DND-41 (cell line): Measurements from ENCODE around the gene TSC2.
"Not testable (repeated sequence)": the region's sequence is repeated elsewhere in the genome, so short reads cannot be mapped to it uniquely, and the experiment has no call there.

Experiments
- ATAC-seq: fragments of 200-7000 bp; cut with Tn5 transposase; 3 replicates; pipeline ENCODE4 v1.9.1; 2021; ENCODE audit warnings: low read depth; ENCODE audit not compliant: insufficient read depth
- DNase-seq: peaks from one replicate; pipeline ENCODE4 v3.0.0-alpha.2; 2020
- H2AFZ ChIP-seq: 2 replicates; pipeline ENCODE4 v1.6.0; 2012; ENCODE audit warnings: low read depth, low read length
- H3K27ac ChIP-seq: 2 replicates; pipeline ENCODE4 v1.5.1; 2012; ENCODE audit warnings: low read length, inconsistent platforms
- H3K27me3 ChIP-seq: fragments of 200-600 bp; sonication (generic); 2 replicates; pipeline ENCODE4 v1.6.0; 2012; ENCODE audit warnings: low read length, mild to moderate bottlenecking, inconsistent platforms; ENCODE audit not compliant: insufficient read depth, poor library complexity
- H3K36me3 ChIP-seq: 2 replicates; pipeline ENCODE4 v1.5.1; 2012; ENCODE audit warnings: low read length, inconsistent platforms; ENCODE audit not compliant: insufficient read depth
- H3K4me1 ChIP-seq: 2 replicates; pipeline ENCODE4 v1.5.1; 2012; ENCODE audit warnings: mild to moderate bottlenecking, low read length; ENCODE audit not compliant: insufficient read depth
- H3K4me2 ChIP-seq: 2 replicates; pipeline ENCODE4 v1.6.0; 2012; ENCODE audit warnings: mild to moderate bottlenecking, moderate library complexity, low read length, inconsistent platforms; ENCODE audit not compliant: insufficient read depth
- H3K4me3 ChIP-seq, 2 experiments: fragments of 200-600 bp in 1 of 2; shearing (Covaris generic) in 1 of 2; 2 replicates each; pipeline ENCODE4 v1.5.1; 2012 to 2016; ENCODE audit warnings: inconsistent platforms in 2 of 2, low read length in 2 of 2, mild to moderate bottlenecking in 2 of 2, low read depth in 1 of 2, moderate library complexity in 1 of 2
- H3K79me2 ChIP-seq: 2 replicates; pipeline ENCODE4 v1.6.0; 2012; ENCODE audit warnings: low read length, inconsistent platforms; ENCODE audit not compliant: insufficient read depth
- H3K9ac ChIP-seq: 2 replicates; pipeline ENCODE4 v1.6.0; 2012; ENCODE audit warnings: low read depth, mild to moderate bottlenecking, inconsistent platforms, low read length, moderate library complexity
- H3K9me3 ChIP-seq: 2 replicates; pipeline ENCODE4 v1.5.1; 2012; ENCODE audit warnings: low read length, moderate library complexity, mild to moderate bottlenecking, inconsistent platforms; ENCODE audit not compliant: insufficient read depth, severe bottlenecking
- H4K20me1 ChIP-seq: 2 replicates; pipeline ENCODE4 v1.6.0; 2012; ENCODE audit warnings: low read length; ENCODE audit not compliant: insufficient read depth
- CTCF ChIP-seq: IDR thresholded peaks from 2 replicates; pipeline ENCODE4 v1.5.1; 2012; ENCODE audit warnings: borderline replicate concordance, low read length, moderate library complexity, mild to moderate bottlenecking; ENCODE audit not compliant: poor library complexity, severe bottlenecking; ENCODE audit errors: extremely low read depth
- EZH2 ChIP-seq: IDR thresholded peaks from 3 replicates; pipeline ENCODE4 v1.6.1; 2012; ENCODE audit warnings: borderline replicate concordance, low read depth, mild to moderate bottlenecking, moderate library complexity, low read length, inconsistent platforms; ENCODE audit not compliant: severe bottlenecking

The TSC2 gene

GRCh38 chr16:2033057-2033908, 14.5 kb upstream of the TSC2 start:
- no peak overlapping the region for H3K27ac ChIP-seq
- H3K79me2 ChIP-seq, result no peaks in the 10 kb centered on the region
- H3K27me3 ChIP-seq, result peaks cover 9% of the 10 kb centered on the region
- H4K20me1 ChIP-seq, result peaks cover 6% of the 10 kb centered on the region
- H3K4me2 ChIP-seq, result no peak overlapping the region
- no peak for DNase-seq
- H3K36me3 ChIP-seq, result no peaks in the 10 kb centered on the region
- H3K9ac ChIP-seq, result no peak overlapping the region
- no peak overlapping the region for H2AFZ ChIP-seq
- TF ChIP-seq EZH2, result no peak
- TF ChIP-seq CTCF, result no peak
- ATAC-seq, result peak; percentile 13; the same call in 1 of the 3 replicates
- no peaks in the 10 kb centered on the region for H3K9me3 ChIP-seq
- no peak overlapping the region for H3K4me3 ChIP-seq
- no peaks in the 10 kb centered on the region for H3K4me1 ChIP-seq

GRCh38 chr16:2033909-2034695, 13.7 kb upstream of the TSC2 start:
- ATAC-seq, H3K9ac ChIP-seq, H3K27me3 ChIP-seq, H4K20me1 ChIP-seq, H3K4me2 ChIP-seq, H3K36me3 ChIP-seq, H3K79me2 ChIP-seq, H3K4me1 ChIP-seq, H3K27ac ChIP-seq, H3K9me3 ChIP-seq, H2AFZ ChIP-seq, H3K4me3 ChIP-seq, DNase-seq: not testable (repeated sequence)

GRCh38 chr16:2034696-2035430, 12.9 kb upstream of the TSC2 start:
- Histone ChIP-seq H2AFZ (no peak overlapping the region), H4K20me1 (0 out of 2 replicates have a peak, but pooled peaks cover 3% of the 10 kb centered on the region), H3K4me3 (no peak overlapping the region), H3K36me3 (no peaks in the 10 kb centered on the region), H3K27ac (no peak overlapping the region), H3K27me3 (no peaks in the 10 kb centered on the region), H3K4me2 (no peak overlapping the region), H3K9me3 (no peaks in the 10 kb centered on the region), H3K79me2 (no peaks in the 10 kb centered on the region), H3K9ac (no peak overlapping the region), H3K4me1 (no peaks in the 10 kb centered on the region)
- no peak for DNase-seq
- ATAC-seq, result no peak
- no peak for TF ChIP-seq EZH2
- TF ChIP-seq CTCF, result no peak
